HG02943 (cell line): ENCODE results near the gene CYP3A4.
"Not testable (repeated sequence)": the region's sequence is repeated elsewhere in the genome, so short reads cannot be mapped to it uniquely, and the experiment has no call there.

Source experiments
- ATAC-seq: cut with Tn5 transposase; IDR thresholded peaks from one replicate; pipeline ENCODE4 v1.9.1; 2021; ENCODE audit warnings: mild to moderate bottlenecking, low read depth, moderate library complexity; ENCODE audit not compliant: unreplicated experiment

The CYP3A4 gene

DNA sequence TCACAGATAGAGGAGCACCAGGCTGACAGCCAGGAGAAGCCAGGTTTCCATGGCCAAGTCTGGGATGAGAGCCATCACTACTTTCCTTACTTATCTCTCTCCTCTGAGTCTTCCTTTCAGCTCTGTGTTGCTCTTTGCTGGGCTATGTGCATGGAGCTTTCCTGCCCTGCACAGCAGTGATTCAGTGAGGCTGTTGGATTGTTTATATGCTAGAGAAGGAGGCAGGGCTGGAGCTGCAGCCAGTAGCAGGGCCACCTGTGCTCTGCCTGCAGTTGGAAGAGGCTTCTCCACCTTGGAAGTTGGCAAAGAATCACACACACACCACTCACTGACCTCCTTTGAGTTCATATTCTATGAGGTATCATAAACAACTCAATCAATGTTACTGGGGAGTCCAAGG is at the start of gene CYP3A4:
Gene CYP3A4 (minus strand): TSS at position 178 of the 400 bp plus-strand sequence. CDS start 103 bp downstream, at position 75.
- no peak for ATAC-seq

GRCh38 chr7:99833289-99833877 is 49.4 kb upstream of the CYP3A4 start:
- ATAC-seq: no peak

GRCh38 chr7:99831595-99831994 is 47.6 kb upstream of the CYP3A4 start:
- no peak for ATAC-seq

- ATAC-seq: no peak
These were observed 45.7 kb upstream of the CYP3A4 start for GRCh38 chr7:99829524-99830160.

GRCh38 chr7:99828811-99829210 is 44.8 kb upstream of the CYP3A4 start:
- ATAC-seq: no peak

DNA sequence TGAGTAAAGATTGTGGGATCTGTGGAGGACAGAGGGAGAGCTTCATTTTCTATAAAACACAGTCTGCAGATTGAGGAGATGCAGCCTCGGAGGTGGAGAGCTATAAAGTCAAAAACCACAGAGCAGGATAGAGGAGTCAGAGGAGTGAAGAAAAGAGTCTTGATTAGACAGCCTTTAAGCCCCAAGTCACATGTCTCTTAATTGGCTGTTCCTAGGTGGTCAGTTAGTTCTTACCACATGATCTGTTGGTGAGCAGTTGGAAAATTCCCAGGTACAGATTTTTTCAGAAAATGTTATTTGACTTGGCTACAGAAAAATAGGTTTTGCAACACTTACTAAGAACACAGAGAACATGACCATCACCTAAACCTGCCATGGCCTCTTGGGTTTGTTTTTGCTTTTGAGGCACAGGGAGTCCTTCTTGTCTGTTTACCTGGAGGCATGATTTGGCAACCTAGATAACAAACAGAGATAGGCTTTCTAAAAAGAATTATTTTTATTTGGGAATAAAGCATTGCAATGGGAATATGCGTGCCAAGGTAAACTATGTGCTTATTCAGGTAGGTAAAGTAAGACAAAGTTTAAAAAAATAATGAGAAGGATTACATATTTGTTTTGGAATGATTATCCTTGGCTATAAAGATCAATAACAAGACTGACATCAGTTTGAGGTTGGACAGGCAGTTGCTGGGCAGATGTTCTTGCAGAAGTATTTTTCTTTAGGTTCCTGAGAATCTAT is 43.2 kb upstream of the CYP3A4 start:
- ATAC-seq: no peak

DNA sequence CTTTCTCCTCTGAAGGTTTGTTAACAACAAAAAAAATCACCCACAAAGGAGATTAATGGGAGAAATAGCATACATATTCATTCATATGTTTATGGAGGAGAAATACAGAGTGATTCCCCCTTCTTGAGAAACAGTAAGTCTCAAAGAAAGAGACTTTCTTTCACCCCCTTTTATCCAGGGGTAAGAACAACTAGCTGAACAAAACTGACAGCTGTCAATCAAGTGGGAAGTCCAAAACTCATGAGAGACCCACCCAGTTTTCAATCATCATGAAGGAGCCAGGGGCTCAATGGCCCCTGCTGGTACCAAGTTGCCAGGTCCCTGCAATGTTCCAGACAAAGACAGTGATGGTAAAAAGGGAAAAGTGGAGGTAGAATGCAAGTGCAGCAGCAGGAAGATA is 41.9 kb upstream of the CYP3A4 start:
- no peak for ATAC-seq

- ATAC-seq: no peak
These were observed 41.5 kb upstream of the CYP3A4 start for GRCh38 chr7:99825452-99825851.

DNA sequence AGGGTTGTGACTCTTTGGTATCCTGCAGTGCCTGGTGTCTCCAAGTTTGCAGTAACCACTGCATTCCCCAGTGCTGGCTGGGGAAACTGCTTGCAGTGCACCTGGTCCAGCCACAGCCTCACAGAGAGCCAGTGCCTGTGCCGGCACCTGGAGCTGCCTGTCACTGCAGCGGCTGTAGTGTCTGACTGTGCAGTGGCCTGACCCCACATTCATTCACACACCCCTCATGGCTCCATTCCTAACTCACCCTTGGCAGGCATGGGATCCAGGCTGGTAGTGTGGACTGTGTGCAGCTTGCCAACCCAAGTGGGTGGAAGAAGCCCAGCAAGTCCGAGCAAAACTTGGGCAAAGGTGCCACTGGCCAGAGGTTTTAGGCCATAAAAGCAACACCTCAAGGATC is 40.1 kb upstream of the CYP3A4 start:
- no peak for ATAC-seq

DNA sequence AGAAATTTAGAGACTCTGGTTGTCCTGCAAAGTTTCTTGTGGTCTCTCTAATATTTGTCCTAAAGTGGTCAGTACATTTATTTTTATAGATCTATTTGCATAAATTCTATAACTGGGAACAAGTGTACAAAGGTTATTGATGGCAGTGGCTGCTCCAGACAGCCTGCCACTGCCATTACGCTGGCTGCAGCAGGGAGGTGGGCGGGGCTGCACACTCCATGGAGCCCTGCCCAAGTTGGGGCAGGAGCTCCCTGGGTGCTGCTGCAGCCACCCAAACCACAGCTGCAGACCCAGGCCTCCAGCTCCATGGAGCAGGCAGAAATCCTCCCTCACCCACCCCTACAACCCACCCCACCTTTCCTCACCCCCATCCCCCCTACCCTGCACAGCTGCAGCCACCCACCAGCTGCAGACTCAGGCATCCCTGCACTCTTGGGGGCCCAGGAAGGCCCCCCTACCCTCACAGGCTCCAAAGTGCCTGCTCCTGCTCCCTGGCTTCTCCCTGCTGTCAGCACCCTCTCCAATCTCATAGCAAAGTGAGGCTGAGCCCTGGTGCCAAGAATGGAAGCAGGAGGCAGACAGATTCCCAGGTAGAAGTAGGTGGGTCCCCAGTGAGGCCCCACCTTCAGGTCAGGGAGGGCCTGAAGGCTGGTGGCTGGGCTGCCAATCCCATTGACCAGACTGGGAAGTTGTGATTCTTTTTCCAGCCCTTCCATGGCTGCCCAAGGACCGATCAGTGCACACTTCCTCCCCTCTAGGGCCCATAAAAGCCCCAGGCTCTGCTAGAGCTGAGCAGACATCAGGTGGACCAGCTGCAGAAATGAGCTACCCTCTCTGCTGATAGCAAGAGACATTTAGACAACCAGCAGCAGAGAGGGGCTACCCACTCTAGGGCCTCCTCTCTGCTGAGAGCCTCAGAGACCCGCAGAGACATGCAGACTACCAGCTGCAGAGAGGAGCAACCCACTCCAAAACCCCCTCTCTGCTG is 39.0 kb upstream of the CYP3A4 start:
- ATAC-seq: no peak

- ATAC-seq: no peak
These were observed 36.5 kb upstream of the CYP3A4 start for GRCh38 chr7:99820408-99821027.

DNA sequence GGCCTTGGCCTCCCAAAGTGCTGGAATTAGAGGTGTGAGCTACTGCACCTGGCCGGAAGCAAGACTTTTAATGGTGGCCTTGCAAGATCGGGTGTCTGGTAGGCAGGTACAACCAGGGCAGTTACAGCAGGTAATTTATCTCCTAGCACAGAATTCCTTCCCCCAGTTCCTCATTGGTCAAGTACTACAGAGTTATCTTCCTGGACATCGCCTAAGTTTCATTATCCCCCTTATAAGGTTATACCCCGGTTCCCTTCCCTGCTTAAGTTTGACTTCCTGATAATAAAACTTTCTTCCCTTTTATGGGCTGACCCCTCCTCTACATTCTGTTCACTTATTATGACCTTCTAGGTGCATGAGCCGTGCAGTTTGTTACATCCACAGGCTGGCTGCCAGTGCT is 24.8 kb upstream of the CYP3A4 start:
- ATAC-seq: no peak

DNA sequence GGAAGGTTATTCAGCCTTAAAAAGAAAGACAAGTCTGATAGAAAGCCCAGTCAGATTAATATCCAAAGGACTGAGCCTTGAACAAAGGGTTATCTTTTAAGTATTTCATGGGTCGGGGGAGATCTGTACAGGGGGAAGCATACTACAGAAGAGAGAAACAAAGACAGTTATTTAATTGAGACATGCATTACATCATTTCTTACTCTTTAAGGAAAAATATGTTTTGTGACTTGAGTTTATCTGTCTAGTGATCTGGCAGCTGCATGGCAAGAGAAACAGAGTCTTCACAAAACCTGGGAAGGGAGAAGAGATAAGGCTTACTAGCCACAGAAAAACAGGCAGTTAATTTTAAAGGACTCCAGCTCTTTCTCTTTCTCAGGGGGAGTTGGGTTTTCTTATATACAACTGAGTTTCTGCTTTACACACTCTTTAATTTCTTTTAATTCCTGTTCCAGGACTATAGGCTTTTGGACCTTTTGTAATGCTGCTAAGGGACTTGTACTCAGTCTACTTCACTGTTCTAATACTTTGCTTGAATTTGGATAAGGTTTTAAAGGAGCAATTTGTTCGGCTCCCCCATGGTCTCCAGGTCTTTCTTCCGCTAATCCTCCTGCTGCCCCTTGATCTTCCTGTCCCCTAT is 23.0 kb upstream of the CYP3A4 start:
- ATAC-seq: no peak

DNA sequence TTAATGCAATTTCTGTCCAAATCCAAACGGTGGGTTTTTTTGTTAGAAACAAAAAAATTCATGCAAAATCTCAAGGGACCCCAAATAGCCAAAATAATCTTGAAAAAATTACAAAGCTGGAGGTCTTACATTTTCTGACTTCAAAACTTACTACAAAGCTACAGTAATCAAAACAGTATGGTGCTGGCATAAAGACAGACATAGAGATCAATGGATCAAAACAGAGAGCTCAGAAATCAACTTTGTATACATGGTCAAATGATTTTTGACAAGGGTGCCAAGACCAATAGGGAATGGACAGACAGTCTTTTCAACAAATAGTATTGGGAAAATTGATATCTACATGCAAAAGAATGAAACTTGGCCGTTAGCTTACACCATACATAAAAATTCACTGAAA is 21.7 kb upstream of the CYP3A4 start:
- no peak for ATAC-seq

GRCh38 chr7:99803118-99803517 is 19.1 kb upstream of the CYP3A4 start:
- ATAC-seq: not testable (repeated sequence)

DNA sequence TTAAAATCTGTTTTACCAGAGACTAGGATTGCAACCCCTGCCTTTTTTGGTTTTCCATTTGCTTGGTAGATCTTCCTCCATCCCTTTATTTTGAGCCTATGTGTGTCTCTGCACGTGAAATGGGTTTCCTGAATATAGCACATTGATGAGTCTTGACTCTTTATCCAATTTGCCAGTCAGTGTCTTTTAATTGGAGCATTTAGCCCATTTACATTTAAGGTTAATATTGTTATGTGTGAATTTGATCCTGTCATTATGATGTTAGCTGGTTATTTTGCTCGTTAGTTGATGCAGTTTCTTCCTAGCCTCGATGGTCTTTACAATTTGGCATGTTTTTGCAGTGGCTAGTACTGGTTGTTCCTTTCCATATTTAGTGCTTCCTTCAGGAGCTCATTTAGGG is 17.4 kb upstream of the CYP3A4 start:
- ATAC-seq: not testable (repeated sequence)

GRCh38 chr7:99798972-99799371 is 15.0 kb upstream of the CYP3A4 start:
- ATAC-seq: no peak

- not testable (repeated sequence) for ATAC-seq
These were observed 11.9 kb upstream of the CYP3A4 start for GRCh38 chr7:99795864-99796263.

DNA sequence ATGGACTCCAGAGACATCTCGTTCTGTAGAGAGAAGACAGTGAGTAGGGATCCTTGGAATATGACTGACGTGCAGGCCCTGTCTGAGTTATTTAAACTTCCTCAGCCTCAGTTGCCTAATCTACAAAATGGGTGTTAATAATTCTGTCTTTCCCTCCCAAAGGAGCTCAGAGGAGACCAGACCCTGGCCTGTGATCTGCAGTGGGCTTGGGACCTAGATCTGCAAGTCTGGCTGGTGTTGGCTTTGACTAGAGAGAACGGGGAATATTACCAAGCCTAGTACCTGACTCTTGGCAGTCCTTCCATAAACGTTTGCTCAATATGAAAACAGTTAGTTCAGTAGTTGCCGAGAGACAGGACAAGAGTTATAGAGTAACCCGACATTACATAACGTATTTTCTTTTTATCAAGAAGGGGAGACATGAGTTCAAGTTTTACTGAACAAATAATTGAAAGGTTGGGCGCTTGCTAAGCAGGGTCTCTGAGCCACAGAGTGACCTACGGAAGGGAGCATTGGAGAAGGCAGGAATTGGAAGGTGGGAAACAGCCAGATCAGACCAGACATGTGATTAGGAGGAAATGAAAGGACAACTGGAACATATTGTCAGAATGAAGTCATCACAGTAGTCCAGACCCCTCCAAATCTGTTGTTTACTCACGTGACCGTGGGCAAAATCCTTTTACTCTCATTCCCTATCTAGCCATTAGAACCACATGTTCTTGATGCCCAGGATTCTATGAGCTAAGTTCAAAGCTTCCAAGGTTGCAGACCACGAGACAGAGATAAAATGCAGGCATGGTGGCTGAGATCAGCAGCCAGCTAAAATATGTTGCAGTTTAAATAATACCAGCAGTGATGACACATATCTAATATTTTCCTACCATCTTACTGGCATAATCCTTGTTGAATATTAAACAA is 10.9 kb upstream of the CYP3A4 start:
- no peak for ATAC-seq
